Measurements from ENCODE around the gene ABHD16A.

ABHD16A gene

DNA sequence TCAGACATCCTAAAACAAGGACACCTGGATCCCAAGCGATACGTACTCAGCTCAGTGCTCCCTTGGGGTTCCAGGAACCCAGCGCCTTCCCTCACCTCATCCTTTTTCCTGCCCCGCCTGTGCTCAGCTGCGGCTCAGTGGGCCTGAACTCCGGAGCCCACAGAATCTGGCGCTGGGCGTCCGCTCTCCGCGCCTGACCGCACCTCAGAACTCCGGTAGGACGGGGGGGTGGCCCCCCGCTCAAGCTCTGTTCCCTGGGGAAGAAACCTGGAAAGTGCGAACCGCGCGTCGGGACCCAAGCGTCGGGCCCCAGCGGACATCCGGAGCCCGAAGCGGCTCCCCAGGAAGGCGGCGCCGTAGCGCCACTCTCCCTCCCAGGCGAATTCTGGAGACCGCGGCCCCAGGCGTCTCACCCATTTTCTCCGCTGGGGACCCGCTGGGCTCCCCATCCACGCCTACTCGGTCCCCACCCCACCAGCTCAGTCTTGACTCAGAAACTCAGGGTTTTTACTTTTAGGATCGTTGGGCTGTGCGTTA, 21.9 kb downstream of the ABHD16A start:
- FAIRE-seq, result no peak
- TF ChIP-seq POLR2A (IDR thresholded peaks at IDR 0.05; ENCODE audit: low read depth, low read length), result no peak
- no peak for DNase-seq (ENCODE audit: insufficient read length, low spot score)

DNA sequence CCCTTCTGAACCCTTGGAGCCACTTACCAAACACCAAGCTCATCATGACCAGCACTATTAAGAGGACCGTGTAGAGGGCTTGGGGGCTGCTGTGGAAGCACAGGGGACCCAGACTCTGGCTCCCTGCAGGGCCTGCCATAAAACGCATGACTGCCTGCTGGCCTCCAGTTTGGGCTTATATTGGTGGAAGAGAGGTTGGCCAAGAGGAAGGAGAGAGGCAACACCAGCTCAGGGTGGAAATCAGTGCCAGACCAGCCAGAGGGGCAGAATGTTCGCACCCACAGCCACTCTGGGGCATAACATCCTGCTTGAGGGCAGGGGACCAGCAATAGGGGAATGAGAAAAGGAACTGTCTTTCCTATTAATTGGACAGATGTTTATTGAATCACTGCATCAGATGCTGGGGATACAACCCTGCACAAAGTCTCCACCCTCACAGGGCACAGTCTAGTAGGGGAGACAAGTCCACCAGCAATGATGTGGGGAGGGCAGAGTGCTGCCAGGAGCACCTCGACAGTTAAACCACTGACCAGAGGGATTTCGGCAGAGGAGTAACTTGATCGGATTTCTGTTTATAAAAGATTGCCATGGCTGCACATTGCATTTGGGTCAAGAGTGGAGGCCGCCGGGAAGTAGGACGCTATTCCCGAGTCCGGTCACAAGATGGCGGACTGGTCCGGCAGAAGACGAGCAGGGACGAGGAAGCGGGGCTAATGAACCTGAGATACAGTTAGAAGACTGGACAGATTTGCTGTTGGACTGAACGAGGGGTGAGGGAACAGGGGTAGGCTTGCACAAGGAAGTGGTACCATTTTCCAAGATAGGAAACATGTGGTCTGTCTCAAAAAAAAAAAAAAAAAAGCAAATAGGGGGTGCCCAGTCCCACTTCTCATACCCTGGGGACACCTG, 22.6 kb downstream of the ABHD16A start, which contains the start of gene LY6G5C:
LY6G5C (minus strand) TSS at position 842 of the 909 bp plus-strand sequence; CDS start at position 148, 694 bp downstream.
- peak; percentile 20 for FAIRE-seq
- DNase-seq (ENCODE audit: insufficient read length, low spot score), result peak; percentile 69
- no peak for TF ChIP-seq POLR2A (IDR thresholded peaks at IDR 0.05; ENCODE audit: low read depth, low read length)

DNA sequence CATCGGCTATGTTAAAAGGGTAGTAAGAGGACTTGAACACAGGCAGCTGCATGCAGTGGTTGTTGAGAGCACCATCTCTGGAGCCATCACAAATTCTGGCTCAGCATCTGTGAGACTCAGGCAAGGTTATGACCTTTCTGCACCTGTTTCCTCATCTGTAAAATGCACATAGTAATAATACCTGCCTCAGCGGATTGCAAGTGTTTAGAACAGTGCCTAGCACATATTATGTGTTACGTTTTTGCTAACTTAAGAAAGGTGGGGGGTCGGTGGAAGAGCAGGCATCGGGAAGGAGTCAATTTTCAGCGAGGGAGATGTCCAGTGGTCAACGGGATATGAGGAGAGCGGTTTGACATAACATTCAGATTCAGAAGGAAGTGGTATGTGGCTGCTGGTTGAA, 25.2 kb downstream of the ABHD16A start:
- no peak for DNase-seq (ENCODE audit: insufficient read length, low spot score)
- no peak for FAIRE-seq
- TF ChIP-seq POLR2A (IDR thresholded peaks at IDR 0.05; ENCODE audit: low read depth, low read length), result no peak

DNA sequence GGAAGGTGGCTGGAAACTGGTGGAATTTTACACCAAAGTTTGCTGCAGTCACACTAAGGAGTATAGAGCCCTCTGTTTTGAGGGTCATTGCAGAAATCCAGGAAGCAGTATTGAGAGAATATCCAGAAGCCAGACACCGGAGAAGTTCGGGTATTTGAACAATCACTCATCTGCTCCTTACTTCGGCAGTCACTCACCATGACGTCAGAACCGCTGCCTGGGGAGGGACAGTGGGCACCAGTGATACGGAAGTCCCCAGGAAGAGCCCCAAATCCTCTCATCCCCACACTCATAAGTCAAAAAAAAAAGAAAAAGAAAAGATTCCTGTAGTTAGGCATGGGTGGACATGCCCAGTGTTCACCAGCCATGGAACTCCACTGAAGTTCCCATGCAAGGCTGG, 26.2 kb downstream of the ABHD16A start:
- TF ChIP-seq POLR2A (IDR thresholded peaks at IDR 0.05; ENCODE audit: low read depth, low read length), result no peak
- DNase-seq (ENCODE audit: insufficient read length, low spot score), result no peak
- FAIRE-seq, result no peak

DNA sequence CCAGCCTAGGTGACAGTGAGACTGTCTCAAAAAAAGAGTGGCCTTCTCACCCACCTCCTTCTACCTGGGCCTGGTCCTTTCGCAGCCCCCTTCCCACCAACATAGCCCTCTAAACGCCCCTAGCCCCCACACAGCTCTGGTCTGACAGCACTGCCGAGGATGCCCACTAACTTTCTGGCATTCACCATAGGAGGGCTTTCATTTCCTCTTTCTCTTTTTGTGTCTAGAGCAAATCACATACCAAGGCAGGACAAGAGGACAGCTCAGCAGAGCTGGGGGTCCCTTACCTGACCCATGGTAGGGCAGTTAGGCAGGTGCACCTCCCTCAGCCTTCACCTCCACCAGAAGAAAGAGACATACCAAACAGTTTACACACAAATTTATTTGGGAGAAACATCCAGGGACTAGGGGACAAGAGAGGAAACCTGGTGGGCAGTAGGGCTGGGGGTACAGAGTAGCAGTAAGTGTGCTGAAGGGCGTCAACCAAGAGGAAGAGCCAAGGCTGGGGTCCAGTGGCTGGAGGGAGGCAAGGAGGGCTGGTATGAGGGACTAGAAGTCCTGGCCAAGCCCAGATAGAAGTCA, 26.7 kb downstream of the ABHD16A start:
- DNase-seq (ENCODE audit: insufficient read length, low spot score) (no peak), FAIRE-seq (no peak)
- TF ChIP-seq POLR2A (IDR thresholded peaks at IDR 0.05; ENCODE audit: low read depth, low read length), result no peak

DNA sequence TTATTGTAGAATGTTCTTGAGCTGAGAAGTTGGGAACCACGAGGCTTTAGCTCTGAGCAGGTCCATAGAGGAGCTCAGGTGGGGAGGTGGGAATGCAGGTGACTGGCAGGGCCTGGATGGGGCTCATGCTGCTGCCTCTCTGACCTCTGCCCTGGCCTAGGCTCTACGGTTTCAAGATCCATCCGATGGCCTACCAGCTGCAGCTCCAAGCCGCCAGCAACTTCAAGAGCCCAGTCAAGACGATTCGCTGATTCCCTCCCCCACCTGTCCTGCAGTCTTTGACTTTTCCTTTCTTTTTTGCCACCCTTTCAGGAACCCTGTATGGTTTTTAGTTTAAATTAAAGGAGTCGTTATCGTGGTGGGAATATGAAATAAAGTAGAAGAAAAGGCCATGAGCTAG, 33.4 kb downstream of the ABHD16A start, which contains the start of gene LY6G5B:
LY6G5B (plus strand) TSS at position 301 of the 400 bp plus-strand sequence. CDS start 975 bp downstream, outside the sequence.
- TF ChIP-seq POLR2A (IDR thresholded peaks at IDR 0.05; ENCODE audit: low read depth, low read length), result no peak
- no peak for DNase-seq (ENCODE audit: insufficient read length, low spot score)
- no peak for FAIRE-seq

DNA sequence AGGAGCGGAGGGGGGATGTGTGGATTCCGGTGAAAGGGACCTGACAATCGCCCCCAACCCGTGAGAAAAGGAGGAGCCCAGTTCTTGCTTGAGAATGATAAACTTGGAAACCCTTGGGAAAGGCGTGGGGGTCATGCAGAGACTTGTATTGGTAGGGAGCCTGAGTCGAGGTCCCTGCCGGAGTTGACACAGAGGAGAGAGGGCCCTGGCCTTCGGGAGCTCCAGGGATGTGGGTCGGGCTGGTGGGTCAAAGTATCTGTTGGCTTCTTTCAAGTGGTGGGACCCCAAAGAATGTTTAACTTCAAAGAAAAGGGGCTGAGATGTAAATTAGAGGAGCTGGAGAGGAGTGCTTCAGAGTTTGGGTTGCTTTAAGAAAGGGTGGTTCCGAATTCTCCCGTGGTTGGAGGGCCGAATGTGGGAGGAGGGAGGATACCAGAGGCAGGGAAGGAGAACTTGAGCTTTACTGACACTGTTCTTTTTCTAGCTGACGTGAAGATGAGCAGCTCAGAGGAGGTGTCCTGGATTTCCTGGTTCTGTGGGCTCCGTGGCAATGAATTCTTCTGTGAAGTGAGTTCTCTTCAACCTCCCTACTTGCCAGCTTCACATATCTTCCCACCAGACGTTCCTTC, 36.7 kb downstream of the ABHD16A start:
- DNase-seq (ENCODE audit: insufficient read length, low spot score) (no peak), FAIRE-seq (no peak)
- TF ChIP-seq POLR2A (IDR thresholded peaks at IDR 0.05; ENCODE audit: low read depth, low read length), result no peak

DNA sequence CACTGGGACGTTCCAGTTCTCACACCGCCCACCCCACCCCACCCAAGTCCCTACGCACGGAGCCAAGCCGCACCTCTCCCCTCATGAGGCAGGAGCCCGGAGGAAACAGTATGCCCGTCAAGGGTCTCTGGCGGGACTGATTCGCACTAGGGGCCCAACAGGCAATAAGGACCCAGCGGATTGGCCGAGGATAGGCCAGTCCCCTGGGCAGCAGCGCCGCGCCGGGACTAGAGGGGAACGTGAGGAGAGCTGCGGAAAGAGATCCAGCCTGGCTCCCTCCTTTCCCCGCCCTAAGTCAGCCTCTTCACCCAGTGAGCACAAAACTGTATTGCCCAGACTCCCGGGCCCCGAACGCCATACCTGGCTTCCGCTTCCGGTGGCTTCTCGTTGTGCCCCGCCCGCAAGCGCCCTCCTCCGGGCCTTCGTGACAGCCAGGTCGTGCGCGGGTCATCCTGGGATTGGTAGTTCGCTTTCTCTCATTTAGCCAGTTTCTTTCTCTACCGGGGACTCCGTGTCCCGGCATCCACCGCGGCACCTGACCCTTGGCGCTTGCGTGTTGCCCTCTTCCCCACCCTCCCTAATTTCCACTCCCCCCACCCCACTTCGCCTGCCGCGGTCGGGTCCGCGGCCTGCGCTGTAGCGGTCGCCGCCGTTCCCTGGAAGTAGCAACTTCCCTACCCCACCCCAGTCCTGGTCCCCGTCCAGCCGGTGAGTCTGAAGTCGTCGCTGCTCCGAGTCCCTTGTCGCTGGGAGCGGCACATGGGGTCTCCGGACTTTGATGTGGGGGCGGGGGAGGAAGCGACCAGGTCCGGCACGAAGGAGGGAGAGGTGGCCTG, 37.4 kb downstream of the ABHD16A start, which contains the start of gene CSNK2B:
CSNK2B (plus strand) TSS at position 580 of the 836 bp plus-strand sequence. CDS start 752 bp downstream, outside the sequence.
- TF ChIP-seq POLR2A (IDR thresholded peaks at IDR 0.05; ENCODE audit: low read depth, low read length), result peak; percentile 40
- DNase-seq (ENCODE audit: insufficient read length, low spot score), result peak; percentile 95
- peak; percentile 48 for FAIRE-seq

DNA sequence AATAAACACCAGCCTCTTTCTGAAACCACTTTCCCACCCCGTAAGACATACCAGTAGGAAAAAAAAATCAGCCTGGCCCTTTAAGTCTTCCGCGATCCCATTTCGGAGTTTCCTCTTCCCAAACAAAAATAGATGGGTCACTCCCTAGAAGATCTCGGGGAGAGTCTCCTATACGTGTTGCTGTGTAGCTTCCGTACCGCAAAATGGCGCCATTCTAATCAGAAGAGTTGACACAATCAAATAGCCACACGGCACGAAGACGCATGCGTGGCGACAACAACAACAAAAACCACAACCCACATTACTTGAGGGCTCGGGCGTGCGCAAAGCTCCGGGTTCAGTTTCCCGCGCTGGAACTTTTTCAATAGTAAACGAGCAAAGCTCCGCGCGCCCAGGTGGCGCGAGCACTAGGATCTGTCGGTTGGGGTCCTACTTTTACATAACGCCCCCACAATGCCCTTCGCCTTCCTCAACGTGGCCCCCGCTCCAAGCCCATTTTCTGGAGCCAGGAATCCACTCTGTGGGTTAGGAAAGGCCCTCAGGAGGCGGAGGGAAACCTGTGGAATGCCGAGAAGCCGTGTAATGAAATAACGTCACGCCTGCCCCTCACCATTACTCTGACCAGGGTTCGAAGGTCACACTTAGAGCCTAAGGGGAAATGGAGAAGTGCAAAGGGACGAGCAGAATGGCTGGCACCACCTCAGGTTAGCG, 38.2 kb downstream of the ABHD16A start, which contains the start of gene GPANK1:
GPANK1 (minus strand) TSS at position 208 of the 711 bp plus-strand sequence. CDS start 519 bp downstream, outside the sequence.
- FAIRE-seq, result peak; percentile 80
- TF ChIP-seq POLR2A (IDR thresholded peaks at IDR 0.05; ENCODE audit: low read depth, low read length), result 0 out of 2 replicates have a peak, but pooled peaks have one; percentile 21
- peak; percentile 81 for DNase-seq (ENCODE audit: insufficient read length, low spot score)

DNA sequence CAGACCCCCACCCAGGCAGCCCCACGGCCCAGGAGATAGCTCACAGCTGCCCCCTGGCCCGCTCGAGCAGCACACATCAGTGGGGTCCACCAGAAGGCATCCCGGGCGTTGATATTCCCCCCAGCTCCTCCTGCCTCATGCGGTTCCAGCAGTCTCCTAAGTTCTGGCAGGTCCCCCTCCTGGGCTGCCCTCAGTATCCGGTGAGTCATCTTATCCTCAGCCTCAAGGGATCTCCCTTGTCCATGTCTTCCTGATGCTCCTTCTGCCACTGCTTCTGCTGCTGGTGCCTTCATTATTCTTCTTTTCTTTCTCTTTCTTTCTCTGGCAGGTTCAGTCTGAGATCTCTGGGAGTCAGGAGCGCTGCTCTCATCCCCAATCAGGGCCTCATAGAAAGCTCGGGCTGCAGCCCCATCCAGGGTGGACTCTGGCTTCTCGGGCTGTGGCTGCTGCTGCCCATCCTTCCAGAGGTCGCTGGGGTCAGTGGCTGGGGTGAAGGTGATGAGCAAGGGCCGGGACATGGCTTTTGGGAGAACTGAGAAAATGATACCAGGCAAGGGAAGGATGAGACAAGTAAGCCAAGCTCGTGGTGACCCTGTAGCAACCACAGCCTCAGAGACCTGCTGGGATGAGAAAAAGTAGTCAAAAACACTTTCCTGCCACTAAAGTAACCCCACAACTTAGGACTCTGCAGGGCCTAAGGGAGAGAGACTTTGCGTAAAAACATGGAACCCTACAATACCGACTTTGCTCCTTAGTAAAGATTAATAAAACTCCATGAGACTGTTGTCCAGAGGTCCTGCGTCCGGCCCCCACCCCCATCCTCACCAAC, 38.9 kb downstream of the ABHD16A start:
- no peak for FAIRE-seq
- peak; percentile 85 for DNase-seq (ENCODE audit: insufficient read length, low spot score)

DNA sequence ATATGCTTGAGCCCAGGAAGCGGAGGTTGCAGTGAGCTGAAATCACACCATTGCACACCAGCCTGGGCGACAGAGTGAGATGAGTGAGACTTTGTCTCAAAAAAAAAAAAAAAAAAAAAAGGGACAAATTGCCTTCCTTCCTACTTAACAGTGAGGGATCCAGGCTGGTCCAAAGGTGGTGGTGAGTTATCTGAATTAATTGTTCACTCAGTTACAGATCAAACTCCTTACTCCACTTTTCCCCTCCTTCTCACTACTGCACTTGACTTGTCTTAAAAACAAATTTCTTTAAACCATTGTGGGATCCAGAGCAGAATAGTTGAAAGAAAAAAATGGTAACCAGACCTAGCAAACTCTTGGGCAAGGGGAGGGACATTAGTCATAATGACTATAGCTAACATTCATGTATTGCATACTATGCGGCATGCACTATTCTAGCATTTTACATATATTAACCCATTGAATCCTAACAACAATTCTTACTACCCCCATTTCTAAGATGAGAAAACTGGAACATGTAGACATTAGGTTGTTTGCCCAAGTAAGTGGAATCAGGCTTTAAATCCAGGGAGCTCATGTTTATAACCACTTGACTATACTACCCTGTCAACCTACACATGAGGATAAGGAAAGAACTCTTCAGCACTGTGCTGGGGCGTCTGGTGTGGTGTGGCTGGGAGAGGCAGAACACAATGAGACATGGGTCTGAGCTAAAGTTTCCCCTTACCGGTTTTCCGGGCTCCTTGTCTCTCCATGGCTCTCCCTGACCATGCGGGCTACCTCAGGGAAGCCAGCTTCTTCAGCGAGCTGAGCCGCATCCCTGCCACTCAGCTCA, 39.8 kb downstream of the ABHD16A start:
- TF ChIP-seq POLR2A (IDR thresholded peaks at IDR 0.05; ENCODE audit: low read depth, low read length), result no peak
- FAIRE-seq (no peak), DNase-seq (ENCODE audit: insufficient read length, low spot score) (no peak)

More for the DNA sequence above, 38.9 kb downstream of the ABHD16A start:
- TF ChIP-seq POLR2A (IDR thresholded peaks at IDR 0.05; ENCODE audit: low read depth, low read length), result no peak
